Stimulated activated CD4-positive, alpha-beta T cell treated with anti-CD3 and anti-CD28 coated beads, TNF-alpha, amount 100 ng/mL, for 24 hours (primary cell): ENCODE data around the gene TST.
"Not testable (repeated sequence)": the region's sequence is repeated elsewhere in the genome, so short reads cannot be mapped to it uniquely, and the experiment has no call there.

Experiments
- DNase-seq, 3 experiments: peaks; one replicate each; pipeline ENCODE4 v3.0.0-alpha.2; 2020; ENCODE audit warnings: low read depth in 3 of 3

Gene TST

DNA sequence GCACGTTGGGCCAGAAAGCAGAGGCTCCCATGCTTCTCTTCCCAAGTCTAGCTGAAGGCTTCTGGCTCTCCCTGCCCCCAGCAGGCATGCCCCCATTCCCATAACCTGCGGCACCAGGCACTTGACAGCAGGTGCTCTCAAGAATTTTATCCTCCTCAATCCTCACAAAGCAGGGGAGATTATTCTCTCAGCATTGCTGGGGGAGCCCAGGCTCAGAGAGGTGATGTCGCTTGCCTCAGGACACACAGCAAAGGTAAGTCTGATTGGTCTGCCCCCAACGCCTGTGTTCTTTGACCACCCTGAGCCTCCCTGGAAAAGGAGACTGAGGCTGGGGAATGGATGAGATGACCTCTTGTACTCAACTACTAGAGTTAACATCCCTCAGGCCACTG is 4.8 kb downstream of the TST start:
- no peak for DNase-seq

DNA sequence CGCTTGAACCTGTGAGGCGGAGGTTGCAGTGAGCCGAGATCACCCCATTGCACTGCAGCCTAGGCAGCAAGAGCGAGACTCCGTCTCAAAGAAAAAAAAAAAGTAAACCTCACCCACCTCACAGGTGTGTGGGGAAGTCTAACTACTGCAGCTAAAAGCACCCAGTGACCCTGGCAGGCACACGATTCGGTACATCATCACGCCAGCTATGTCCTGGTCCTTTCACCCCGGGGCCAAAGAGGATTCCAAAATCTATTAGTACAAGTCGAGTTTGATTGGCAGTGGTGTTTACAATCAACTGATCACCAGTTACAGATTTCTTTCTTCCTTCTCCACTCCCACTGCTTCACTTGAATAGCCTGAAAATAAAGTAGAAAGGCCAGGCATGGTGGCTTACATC is 6.3 kb downstream of the TST start:
- DNase-seq: no peak

DNA sequence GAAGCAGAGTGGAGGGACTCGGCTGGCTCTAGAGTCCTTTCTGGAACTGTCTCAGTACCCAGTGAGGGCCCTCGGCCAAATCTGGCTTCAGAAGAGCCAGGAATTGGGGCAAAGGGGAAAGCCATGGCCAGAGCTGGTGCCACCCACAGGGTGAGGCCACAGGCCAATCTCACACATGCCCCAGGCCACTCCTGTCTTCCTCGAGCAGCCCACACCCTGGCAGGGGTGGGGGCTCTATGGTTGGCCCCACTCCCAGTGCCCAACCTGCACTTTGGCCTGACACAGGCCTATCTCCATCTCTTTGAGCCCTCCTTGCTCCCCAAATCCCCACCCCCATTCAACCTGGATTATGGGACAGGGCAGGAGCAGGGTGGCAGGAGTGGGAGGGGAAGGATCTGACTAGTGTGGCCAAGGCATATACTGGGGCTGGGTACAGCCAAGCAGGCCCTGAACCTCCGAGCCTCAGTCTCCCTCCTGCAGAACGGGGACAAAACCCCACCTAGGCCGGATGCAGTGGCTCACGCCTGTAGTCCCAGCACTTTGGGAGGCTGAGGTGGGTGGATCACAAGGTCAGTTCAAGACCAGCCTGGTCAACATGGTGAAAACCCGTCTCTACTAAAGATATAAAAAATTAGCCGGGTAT is 6.9 kb downstream of the TST start:
- no peak for DNase-seq

DNA sequence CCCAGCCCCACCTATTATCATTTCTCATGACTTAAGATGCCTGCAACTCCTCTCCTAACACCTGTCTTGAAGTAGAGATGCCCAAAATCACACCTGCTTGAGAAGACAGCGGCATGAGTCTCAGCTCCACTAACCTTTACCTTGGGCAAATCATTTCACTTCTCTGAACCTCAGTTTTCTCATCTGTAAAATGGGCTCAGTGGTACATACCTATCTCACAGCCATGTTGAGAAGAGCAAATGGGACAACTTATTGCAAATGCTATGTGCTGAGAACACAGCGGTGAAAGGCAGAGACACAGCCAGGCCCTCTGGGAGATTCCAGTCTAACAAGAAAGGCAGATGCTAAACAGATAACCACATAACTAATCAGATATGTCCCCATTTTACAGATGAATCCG is 7.8 kb downstream of the TST start:
- DNase-seq: no peak

DNA sequence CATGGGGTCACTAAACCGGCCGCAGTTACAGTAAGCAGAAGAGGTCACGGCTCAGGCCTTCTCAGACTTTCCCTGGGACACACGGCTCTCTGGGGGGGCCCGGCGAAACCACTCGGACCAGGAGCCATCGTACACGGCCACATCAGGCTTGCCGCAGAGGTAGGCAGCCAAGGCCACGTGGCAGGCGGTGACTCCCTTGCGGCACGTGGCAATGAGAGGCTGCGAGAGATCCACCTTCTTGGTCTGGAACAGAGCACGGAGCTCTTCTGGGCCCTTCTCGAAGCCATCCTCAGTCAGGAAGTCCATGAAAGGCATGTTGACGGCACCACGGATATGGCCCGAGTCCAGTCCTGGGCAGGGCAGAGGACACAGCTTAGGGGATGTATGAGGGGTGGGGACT is 8.3 kb downstream of the TST start:
- no peak for DNase-seq

DNA sequence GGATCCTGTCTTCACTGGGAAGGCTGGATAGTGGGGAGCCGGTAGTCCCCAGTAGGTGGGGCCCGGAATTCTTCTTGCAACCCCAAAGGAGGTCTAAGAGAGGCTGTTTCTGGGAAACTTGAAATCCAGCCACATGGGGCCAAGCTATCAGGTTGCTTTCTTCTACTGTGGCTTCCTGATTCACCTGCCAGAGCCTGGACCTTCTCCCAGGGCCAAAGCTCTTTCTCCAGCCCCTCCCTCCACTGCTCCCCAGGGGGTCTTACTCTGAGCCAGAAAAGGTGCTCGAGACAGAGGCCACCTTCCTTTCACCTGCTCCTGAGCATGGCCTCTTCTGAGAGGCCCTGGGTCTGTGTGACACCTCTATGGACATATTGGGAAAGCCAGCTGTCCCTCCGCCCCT is 9.1 kb downstream of the TST start:
- no peak for DNase-seq

DNA sequence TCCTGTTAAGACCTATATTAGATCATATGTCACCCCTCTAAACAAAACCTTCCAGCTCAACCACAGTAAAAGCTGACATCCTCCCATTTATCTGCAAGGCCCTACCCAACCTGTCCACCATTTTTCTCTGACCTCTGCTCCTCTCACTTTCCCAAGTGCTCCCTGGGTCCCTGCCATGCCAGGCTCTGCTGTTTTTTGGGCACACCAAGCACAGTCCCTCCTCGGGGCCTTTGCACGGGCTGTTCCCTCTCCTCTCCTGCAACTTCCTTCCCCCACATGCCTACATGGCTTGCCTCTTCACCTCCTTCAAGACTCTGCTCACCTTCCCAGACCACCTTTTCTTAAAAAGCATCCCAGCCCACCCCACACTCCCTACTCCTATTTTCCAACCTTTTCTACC is 9.8 kb downstream of the TST start:
- DNase-seq: no peak

DNA sequence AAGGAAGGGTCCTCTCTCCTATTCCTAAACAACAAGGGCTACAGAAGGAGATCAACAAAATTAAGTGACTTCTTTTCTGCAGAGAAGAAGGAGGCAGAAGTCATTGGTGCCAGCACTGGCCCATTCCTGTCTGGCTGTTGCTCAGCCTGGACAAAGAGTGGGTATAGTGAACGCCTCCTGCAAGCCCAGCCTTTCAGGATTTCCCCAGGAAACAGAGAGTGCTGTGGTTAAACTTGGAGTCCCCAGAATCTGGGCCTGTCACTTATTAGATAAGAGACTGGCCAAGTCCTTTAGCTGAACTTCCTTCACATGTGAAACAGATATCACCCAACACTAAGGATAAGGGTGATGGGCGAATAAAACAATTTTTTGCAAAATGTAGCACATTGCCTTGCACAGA is 10.9 kb downstream of the TST start:
- DNase-seq: no peak

DNA sequence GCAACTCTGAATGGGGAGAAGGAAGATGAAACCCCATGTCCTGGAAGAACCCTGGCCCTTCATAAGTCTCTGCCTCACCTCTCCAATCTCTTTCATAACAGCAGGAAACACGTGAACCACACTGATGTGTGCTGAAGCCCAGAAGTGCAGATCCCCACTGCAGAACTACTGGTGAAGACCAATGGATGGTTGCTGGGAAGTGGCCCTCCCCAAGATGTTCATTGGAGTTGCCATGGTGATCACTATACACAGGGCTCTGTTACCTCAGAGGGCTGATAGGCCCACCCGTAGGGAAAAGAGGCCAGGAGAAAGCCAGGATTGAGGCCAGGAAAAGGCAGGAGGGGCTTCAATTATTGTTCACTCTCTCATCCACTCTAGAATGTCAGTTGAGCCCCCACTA is 11.6 kb downstream of the TST start:
- DNase-seq: no peak

DNA sequence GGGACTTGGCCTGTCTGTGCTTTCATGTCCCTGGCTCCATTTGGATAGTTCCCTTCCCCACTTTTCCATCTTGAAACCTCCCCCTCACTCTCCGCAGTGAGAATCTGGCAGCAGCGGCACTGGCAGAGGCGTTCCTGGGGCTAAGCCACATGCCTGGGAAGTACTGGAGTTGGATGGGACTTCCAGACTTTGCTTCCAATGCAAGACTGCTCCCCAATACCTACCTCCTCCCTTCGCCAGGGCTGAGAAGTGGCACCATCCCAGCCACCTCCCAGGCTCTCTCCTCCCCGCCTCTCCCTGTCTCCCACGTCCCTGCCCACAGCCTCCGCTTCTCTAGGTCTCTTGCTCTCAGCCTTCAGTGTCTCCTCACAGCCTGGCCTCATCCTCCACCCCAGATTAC is 16.6 kb downstream of the TST start:
- no peak for DNase-seq

DNA sequence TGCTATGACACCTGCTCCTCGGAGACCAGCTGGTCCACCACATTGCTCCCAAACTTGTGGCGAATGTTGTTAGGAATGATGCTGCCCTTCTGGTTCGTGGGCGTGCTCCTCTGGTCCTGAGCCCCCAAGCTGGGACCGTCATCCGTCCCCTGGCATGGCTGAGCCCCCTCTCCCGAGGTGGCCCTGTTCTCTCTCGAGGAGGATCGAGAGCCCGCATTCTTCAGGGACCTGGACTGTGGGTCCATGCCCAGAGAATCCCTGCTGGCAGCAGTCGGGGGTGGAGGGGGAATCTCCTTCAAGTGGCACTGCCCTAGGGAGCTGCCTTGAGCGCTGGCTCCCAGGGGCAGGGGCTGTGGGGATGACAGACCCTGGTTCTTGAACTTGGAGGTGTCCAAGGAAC is 17.4 kb downstream of the TST start:
- no peak for DNase-seq

DNA sequence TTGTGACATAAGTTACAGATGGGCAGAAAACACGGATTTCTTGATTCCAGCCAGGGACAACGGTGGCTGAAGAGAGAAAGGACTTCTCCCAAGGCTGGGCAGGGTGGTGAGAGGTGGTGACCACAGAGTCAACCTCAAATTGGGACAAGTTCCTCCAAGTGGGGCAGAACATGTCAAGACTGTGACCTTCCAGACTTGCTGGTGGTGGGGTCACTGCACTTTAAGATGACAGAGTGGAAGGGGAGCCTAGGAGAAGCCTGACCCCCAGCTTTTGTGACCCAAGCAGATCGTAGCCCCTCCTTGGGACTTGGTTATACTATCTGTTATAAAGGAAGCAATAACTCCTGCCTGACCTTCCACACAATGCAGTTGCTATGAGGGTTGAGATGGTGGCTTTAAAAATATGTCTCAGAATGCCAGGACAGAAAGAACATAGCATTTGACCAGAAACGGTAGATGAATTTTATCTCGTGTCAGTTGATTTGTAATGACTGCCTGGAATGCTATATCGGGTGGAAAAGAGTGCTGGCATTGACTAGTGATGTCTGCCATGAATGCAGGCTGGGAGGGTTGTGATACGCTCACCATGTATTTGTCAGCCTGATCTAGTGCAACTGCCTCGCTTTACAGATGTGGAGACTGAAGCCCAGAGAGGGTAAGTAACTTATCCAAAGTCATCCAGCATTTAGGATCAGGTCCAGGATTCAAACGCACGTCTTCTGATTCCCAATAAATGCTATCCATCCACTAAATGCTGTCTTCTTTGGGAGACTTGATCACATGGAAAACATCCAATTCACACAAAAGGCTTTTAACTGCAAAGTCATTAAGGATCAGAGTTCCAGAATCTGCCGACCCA is 18.3 kb downstream of the TST start:
- no peak for DNase-seq

DNA sequence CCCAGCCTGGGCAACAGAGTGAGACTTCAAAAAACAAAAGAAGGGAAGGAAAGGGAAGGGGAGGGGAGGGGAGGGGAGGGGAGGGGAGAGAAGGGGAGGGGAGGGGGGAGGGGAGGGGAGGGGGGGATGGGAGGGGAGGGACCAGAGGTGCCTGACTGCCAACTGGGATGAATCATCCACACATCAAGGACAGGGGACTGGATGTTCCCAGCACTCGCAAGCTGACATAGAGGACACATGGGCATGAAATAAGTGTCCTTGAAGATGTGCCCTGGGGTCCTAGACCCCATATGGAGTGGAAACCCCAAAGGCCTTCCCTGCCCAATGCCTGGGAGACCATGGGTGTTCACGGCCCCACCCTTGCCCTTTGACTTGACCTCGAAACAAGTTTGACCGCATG is 19.8 kb downstream of the TST start:
- DNase-seq: no peak

DNA sequence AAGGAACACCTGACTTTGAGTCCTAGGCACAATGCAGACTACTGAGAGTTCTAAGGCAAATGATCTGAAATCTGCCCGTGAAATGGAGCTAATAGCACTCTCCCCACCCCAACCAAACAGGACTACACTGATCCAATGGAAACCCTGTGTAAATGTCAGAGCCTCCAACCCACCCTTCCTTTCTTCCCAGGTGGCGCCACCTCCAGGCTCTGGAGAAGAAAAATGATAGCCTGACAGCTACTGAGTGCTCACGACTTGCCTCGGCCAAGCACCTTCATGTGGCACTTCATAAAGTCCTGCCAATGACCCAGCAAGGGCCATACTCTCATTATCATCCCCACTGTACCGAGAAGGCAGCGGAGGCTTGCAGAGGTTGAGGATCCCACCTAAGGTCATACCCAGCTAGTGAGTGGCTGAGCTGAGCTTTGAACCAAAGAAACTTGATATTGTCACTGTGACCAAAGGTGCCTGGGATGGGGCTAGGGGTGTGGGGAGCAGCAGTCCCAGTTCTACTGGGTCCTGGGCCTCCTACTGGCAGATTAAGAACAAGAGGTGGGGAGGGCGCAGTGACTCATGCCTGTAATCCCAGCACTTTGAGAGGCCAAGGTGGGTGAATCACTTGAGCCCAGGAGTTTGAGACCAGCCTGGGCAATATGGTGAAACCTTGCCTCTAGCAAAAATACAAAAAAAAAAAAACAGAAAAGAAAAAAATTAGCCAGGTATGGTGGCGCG is 20.5 kb downstream of the TST start:
- DNase-seq: no peak

DNA sequence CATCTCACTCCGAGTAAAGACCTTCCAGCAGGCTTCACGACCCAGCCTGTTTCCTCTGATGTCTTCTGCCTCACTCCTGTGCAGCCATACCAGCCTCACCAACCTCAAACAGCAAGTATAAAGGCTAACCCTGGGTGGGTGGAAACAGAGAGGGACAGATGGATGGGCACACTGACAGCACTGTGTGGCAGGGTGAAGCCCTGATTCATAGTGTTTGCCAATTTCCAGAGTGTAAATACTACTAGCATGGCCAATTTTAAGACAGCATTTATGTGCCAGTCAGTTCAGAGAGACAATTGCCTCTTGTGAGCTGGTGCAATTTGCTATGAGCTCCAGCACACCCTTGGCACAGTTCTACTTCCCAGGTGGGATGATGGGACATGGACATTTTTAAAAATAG is 21.5 kb downstream of the TST start:
- no peak for DNase-seq

DNA sequence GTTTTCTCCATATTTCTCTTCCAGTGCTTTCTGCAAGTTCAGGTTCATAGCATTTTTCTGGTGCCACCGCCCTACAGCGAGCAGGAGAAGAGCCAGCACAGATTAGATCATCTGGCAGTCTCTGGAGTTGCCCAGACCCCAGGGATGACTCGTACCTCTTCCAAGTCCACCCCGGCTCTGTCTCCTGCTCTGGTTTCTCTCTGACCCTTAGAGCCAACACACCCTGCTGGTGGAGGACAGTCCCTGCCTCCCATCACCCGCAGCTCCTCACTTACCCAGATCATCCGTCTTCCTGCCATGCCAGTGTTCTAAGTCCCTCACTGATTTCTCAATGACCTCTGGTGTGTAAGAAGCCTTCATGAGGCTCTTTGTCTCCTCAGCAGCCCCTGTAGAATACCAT is 28.0 kb downstream of the TST start:
- DNase-seq: no peak

DNA sequence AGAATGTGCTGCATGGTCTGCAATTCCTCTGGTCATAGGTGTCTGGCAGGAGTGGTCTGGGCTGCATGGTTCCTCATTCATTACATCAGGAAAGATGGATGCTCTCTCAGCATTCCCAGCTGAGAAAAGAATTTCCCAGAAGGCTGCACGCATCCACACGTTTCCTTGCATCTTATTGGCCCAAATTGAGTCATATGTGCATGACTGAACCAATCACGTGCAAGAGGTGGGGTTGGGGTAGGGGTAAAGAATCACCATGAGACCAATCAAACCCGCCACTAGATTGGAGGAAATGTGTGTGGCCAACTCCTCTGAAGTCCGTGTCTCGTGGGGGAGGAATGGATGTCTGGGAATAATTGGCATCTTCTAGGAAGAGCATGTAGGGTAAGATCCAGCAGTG is 28.8 kb downstream of the TST start:
- no peak for DNase-seq

DNA sequence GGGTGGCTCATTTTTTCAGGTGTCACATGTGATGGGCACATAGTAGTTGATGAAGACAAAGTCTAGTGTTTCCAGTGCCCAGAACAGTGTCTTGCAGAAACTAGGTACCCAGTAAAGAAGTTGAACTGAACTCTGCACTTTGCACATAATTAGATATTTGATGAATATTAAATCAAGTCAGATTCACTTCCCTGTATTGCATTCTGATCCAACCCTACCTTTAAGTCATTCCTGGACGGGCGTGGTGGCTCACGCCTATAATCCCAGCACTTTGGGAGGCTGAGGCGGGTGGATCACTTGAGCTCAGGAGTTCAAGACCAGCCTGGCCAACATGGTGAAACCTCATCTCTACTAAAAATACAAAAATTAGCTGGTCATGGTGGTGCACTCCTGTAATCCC is 30.2 kb downstream of the TST start:
- not testable (repeated sequence) for DNase-seq

DNA sequence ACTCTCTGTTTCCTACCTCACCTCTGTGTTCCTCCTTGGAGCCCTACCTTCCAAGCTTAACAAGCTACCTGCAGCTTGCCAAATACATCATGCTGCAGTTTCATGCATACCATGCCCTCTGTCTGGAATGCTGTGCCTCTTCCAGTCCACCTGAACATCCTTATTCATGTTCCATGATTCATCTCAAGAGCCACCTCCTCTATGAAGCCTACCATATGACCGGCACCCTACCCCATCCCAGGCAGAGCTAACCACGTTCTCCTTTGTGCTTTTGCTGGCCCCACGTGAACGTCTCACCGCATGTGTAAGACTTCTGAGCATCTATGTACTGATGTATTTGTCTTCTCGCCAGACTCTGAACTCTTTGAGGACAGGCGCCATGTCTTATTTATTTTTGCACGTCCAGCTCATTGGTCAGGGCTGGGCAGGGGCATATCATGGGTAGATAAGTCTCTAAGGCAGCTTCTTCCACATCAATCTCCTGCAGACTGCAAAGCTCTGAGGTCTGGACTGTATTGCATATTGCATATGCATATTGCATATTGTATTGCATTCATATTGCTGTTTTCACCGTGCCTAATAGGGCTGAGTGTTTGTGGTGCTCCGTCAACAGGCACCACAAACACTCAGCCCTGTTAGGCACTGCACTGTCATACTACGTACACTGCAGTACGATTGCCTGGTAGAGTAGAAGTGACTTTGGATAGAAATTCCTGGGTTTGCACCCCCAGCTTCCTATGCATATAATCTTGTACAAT is 31.0 kb downstream of the TST start:
- DNase-seq: no peak

DNA sequence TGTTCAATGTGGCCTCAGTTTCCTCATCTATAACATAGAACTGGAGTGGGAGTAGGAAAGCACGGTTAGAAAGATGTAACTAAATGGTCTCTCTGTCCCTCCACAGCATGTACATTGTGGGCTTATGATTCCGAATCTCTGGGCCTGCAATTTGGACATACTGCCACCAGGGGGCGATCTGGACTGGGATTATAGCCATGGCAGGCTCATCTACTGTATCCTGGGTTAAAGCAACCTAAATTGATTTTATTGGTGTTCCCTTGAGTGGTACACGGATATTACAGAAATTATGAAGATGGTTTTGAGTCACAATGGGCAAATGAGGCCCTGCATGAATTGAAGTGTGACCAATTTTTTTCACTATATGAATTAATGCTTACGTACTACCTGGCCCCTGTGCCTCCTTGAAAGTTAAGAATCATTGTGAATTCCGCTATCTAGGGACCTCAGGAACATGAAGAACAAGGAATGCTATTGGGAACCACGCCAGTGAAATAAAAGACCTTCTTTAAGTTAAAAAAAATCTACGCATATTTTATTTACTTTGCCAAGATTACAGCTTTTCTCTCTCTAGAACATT is 32.9 kb downstream of the TST start:
- peak; percentile 9 to 67 (median 16) for DNase-seq

DNA sequence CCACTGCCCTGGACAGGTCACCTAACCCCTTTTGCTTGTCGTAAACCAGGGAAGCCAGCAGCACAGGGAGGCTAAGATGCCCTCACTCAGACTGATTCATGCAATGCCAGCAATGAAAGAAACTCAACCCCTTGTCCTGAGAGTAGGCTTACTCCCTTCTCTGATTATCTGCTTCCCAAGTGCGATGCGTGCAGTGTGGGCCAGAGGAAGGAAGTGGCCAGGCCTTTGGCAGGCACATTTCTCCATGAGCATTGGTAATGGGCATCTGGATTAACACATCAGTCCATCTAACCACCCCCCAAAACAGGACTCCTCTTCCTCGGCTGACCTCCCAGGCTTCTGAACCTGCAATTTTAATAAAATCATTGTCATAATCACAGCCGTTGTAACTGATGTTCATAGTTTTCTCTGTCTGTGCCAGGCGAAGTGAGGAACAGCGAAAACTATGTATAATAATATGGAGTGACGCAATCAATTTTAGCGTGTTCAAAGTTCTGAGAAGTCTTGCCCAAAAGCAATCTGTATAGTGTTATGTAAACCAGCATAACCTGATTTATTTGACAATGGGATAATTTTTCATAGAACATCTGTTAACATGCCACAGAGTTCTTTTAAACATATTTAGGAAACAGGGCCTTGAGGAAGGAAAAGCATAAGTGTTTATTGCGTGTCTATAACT is 33.9 kb downstream of the TST start:
- DNase-seq: no peak
